ENCODE measurements around the gene SPEN.

The SPEN gene

GRCh38 chr1:15932612-15933011 is 85.1 kb downstream of the SPEN start:
- CTCF ChIA-PET = no interaction called here

GRCh38 chr1:15933684-15934083 is 86.2 kb downstream of the SPEN start:
- Histone ChIP-seq H3K4me3 (ENCODE audit: control insufficient read depth in 1 of 7, extremely low read depth in 1 of 7, insufficient read depth in 4 of 7, low read depth in 2 of 7, low read length in 6 of 7) (no peak overlapping the region), H3K27ac (ENCODE audit: insufficient read depth in 1 of 2, low read depth in 1 of 2, low read length in 2 of 2, poor library complexity in 1 of 2, severe bottlenecking in 2 of 2) (no peak overlapping the region), H3K27me3 (replicated peaks in 2 of 5; ENCODE audit: control insufficient read depth in 4 of 5, insufficient read depth in 5 of 5, low read length in 4 of 5) (no peaks in the 10 kb centered on the region), H3K9me3 (ENCODE audit: control extremely low read depth in 1 of 5, control insufficient read depth in 4 of 5, insufficient read depth in 2 of 5, low read depth in 1 of 5, low read length in 4 of 5) (no peaks in the 10 kb centered on the region), H3K4me1 (ENCODE audit: control extremely low read depth in 1 of 4, control insufficient read depth in 4 of 4, insufficient read depth in 4 of 4, low read length in 3 of 4) (peaks cover 0 to 5% (median 0%) of the 10 kb centered on the region in 4 experiments), H3K36me3 (ENCODE audit: control insufficient read depth in 4 of 4, insufficient read depth in 4 of 4, low read length in 3 of 4) (peaks cover 26 to 96% (median 80%) of the 10 kb centered on the region in 4 experiments)
- no peak for DNase-seq
- 91% methylated on average over 5 of the region's 5 CpGs for WGBS (ENCODE audit: insufficient coverage)
- CTCF ChIA-PET = no interaction called here
- POLR2A ChIA-PET = no interaction called here

More at GRCh38 chr1:15932612-15933011, 85.1 kb downstream of the SPEN start:
- POLR2A ChIA-PET = no interaction called here
- DNase-seq = no peak
- WGBS (ENCODE audit: insufficient coverage) = 97% methylated on average over 9 of the region's 9 CpGs
- Histone ChIP-seq H3K36me3 (ENCODE audit: control insufficient read depth in 4 of 4, insufficient read depth in 4 of 4, low read length in 3 of 4) (peaks cover 32 to 96% (median 85%) of the 10 kb centered on the region in 4 experiments), H3K27me3 (replicated peaks in 2 of 5; ENCODE audit: control insufficient read depth in 4 of 5, insufficient read depth in 5 of 5, low read length in 4 of 5) (no peaks in the 10 kb centered on the region), H3K27ac (ENCODE audit: insufficient read depth in 1 of 2, low read depth in 1 of 2, low read length in 2 of 2, poor library complexity in 1 of 2, severe bottlenecking in 2 of 2) (no peak overlapping the region), H3K4me1 (ENCODE audit: control extremely low read depth in 1 of 4, control insufficient read depth in 4 of 4, insufficient read depth in 4 of 4, low read length in 3 of 4) (peaks cover 0 to 4% (median 0%) of the 10 kb centered on the region in 4 experiments), H3K9me3 (ENCODE audit: control extremely low read depth in 1 of 5, control insufficient read depth in 4 of 5, insufficient read depth in 2 of 5, low read depth in 1 of 5, low read length in 4 of 5) (no peaks in the 10 kb centered on the region), H3K4me3 (ENCODE audit: control insufficient read depth in 1 of 7, extremely low read depth in 1 of 7, insufficient read depth in 4 of 7, low read depth in 2 of 7, low read length in 6 of 7) (no peak overlapping the region)

- Histone ChIP-seq H3K36me3 (ENCODE audit: control insufficient read depth in 4 of 4, insufficient read depth in 4 of 4, low read length in 3 of 4) (peaks cover 24 to 96% (median 80%) of the 10 kb centered on the region in 4 experiments), H3K9me3 (ENCODE audit: control extremely low read depth in 1 of 5, control insufficient read depth in 4 of 5, insufficient read depth in 2 of 5, low read depth in 1 of 5, low read length in 4 of 5) (no peaks in the 10 kb centered on the region), H3K4me3 (ENCODE audit: control insufficient read depth in 1 of 7, extremely low read depth in 1 of 7, insufficient read depth in 4 of 7, low read depth in 2 of 7, low read length in 6 of 7) (no peak overlapping the region), H3K4me1 (ENCODE audit: control extremely low read depth in 1 of 4, control insufficient read depth in 4 of 4, insufficient read depth in 4 of 4, low read length in 3 of 4) (peaks cover 0 to 5% (median 0%) of the 10 kb centered on the region in 4 experiments), H3K27me3 (replicated peaks in 2 of 5; ENCODE audit: control insufficient read depth in 4 of 5, insufficient read depth in 5 of 5, low read length in 4 of 5) (no peaks in the 10 kb centered on the region), H3K27ac (ENCODE audit: insufficient read depth in 1 of 2, low read depth in 1 of 2, low read length in 2 of 2, poor library complexity in 1 of 2, severe bottlenecking in 2 of 2) (no peak overlapping the region)
- CTCF ChIA-PET = no interaction called here
- 95% methylated on average over 41 of the region's 42 CpGs for WGBS (ENCODE audit: insufficient coverage)
- no peak for DNase-seq
- POLR2A ChIA-PET = no interaction called here
Observed at GRCh38 chr1:15934211-15935055, 86.9 kb downstream of the SPEN start.

GRCh38 chr1:15935056-15935950 is 87.8 kb downstream of the SPEN start:
- ChIA-PET CTCF (no interaction called here), POLR2A (interaction anchor here (0.6 kb wide), 1 partner anchor 122 kb away, joined by 3 read pairs; no protein-coding TSS in a partner anchor)
- H3K27ac ChIP-seq (ENCODE audit: insufficient read depth in 1 of 2, low read depth in 1 of 2, low read length in 2 of 2, poor library complexity in 1 of 2, severe bottlenecking in 2 of 2) = no peak overlapping the region
- no peaks in the 10 kb centered on the region for H3K27me3 ChIP-seq (replicated peaks in 2 of 5; ENCODE audit: control insufficient read depth in 4 of 5, insufficient read depth in 5 of 5, low read length in 4 of 5)
- DNase-seq = no peak
- H3K4me3 ChIP-seq (ENCODE audit: control insufficient read depth in 1 of 7, extremely low read depth in 1 of 7, insufficient read depth in 4 of 7, low read depth in 2 of 7, low read length in 6 of 7) = no peak overlapping the region
- 94% methylated on average over 25 of the region's 29 CpGs for WGBS (ENCODE audit: insufficient coverage)
- peaks cover 19 to 94% (median 79%) of the 10 kb centered on the region in 4 experiments for H3K36me3 ChIP-seq (ENCODE audit: control insufficient read depth in 4 of 4, insufficient read depth in 4 of 4, low read length in 3 of 4)
- H3K4me1 ChIP-seq (ENCODE audit: control extremely low read depth in 1 of 4, control insufficient read depth in 4 of 4, insufficient read depth in 4 of 4, low read length in 3 of 4) = peaks cover 0 to 5% (median 0%) of the 10 kb centered on the region in 4 experiments
- no peaks in the 10 kb centered on the region for H3K9me3 ChIP-seq (ENCODE audit: control extremely low read depth in 1 of 5, control insufficient read depth in 4 of 5, insufficient read depth in 2 of 5, low read depth in 1 of 5, low read length in 4 of 5)

- Histone ChIP-seq H3K27ac (ENCODE audit: insufficient read depth in 1 of 2, low read depth in 1 of 2, low read length in 2 of 2, poor library complexity in 1 of 2, severe bottlenecking in 2 of 2) (no peak overlapping the region), H3K4me3 (ENCODE audit: control insufficient read depth in 1 of 7, extremely low read depth in 1 of 7, insufficient read depth in 4 of 7, low read depth in 2 of 7, low read length in 6 of 7) (no peak overlapping the region), H3K36me3 (ENCODE audit: control insufficient read depth in 4 of 4, insufficient read depth in 4 of 4, low read length in 3 of 4) (peaks cover 15 to 94% (median 81%) of the 10 kb centered on the region in 4 experiments), H3K9me3 (ENCODE audit: control extremely low read depth in 1 of 5, control insufficient read depth in 4 of 5, insufficient read depth in 2 of 5, low read depth in 1 of 5, low read length in 4 of 5) (no peaks in the 10 kb centered on the region), H3K27me3 (replicated peaks in 2 of 5; ENCODE audit: control insufficient read depth in 4 of 5, insufficient read depth in 5 of 5, low read length in 4 of 5) (no peaks in the 10 kb centered on the region), H3K4me1 (ENCODE audit: control extremely low read depth in 1 of 4, control insufficient read depth in 4 of 4, insufficient read depth in 4 of 4, low read length in 3 of 4) (peaks cover 0 to 5% (median 0%) of the 10 kb centered on the region in 4 experiments)
- ChIA-PET CTCF (interaction anchor here (0.6 to 2.1 kb wide), 4 partner anchors 102 to 141 kb away, joined by 3 to 6 read pairs (median 4); no protein-coding TSS in a partner anchor), POLR2A (interaction anchor here (0.6 kb wide), 1 partner anchor 123 kb away, joined by 3 read pairs; no protein-coding TSS in a partner anchor)
- DNase-seq = no peak
- WGBS (ENCODE audit: insufficient coverage) = 98% methylated on average over 9 of the region's 10 CpGs
Observed at GRCh38 chr1:15936025-15936424, 88.5 kb downstream of the SPEN start.

- Histone ChIP-seq H3K4me1 (ENCODE audit: control extremely low read depth in 1 of 4, control insufficient read depth in 4 of 4, insufficient read depth in 4 of 4, low read length in 3 of 4) (peaks cover 0 to 5% (median 0%) of the 10 kb centered on the region in 4 experiments), H3K9me3 (ENCODE audit: control extremely low read depth in 1 of 5, control insufficient read depth in 4 of 5, insufficient read depth in 2 of 5, low read depth in 1 of 5, low read length in 4 of 5) (no peaks in the 10 kb centered on the region), H3K36me3 (ENCODE audit: control insufficient read depth in 4 of 4, insufficient read depth in 4 of 4, low read length in 3 of 4) (peaks cover 11 to 93% (median 80%) of the 10 kb centered on the region in 4 experiments), H3K27ac (ENCODE audit: insufficient read depth in 1 of 2, low read depth in 1 of 2, low read length in 2 of 2, poor library complexity in 1 of 2, severe bottlenecking in 2 of 2) (peak overlapping the region in 1 of 2 experiments; percentile 67), H3K4me3 (ENCODE audit: control insufficient read depth in 1 of 7, extremely low read depth in 1 of 7, insufficient read depth in 4 of 7, low read depth in 2 of 7, low read length in 6 of 7) (no peak overlapping the region), H3K27me3 (replicated peaks in 2 of 5; ENCODE audit: control insufficient read depth in 4 of 5, insufficient read depth in 5 of 5, low read length in 4 of 5) (no peaks in the 10 kb centered on the region)
- CTCF ChIA-PET = interaction anchor here (0.6 to 2.1 kb wide), 8 partner anchors 15 to 146 kb away, joined by 3 to 8 read pairs (median 4); partner anchors contain the start of gene ZBTB17
- POLR2A ChIA-PET = no interaction called here
- no peak for DNase-seq
- WGBS (ENCODE audit: insufficient coverage) = 98% methylated on average over 6 of the region's 7 CpGs
Observed at GRCh38 chr1:15937146-15937545, 89.6 kb downstream of the SPEN start.
